ENCODE data around the gene FBLN2.

DNA sequence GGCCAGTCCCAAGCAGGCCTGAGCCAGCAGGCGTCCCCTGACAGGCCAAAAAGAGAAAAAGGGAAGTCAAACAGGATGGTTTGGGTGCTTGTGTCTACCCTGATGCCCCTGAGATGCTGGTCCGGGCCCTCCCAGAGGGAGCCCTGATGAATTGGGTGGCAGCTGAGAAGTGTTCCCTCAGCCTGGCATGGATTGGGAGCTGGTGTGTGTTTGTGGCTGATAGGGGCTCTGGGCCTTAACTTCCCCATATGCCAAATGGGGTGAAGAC, 1.4 kb downstream of the FBLN2 start:
- TF ChIP-seq, protein P1, sequence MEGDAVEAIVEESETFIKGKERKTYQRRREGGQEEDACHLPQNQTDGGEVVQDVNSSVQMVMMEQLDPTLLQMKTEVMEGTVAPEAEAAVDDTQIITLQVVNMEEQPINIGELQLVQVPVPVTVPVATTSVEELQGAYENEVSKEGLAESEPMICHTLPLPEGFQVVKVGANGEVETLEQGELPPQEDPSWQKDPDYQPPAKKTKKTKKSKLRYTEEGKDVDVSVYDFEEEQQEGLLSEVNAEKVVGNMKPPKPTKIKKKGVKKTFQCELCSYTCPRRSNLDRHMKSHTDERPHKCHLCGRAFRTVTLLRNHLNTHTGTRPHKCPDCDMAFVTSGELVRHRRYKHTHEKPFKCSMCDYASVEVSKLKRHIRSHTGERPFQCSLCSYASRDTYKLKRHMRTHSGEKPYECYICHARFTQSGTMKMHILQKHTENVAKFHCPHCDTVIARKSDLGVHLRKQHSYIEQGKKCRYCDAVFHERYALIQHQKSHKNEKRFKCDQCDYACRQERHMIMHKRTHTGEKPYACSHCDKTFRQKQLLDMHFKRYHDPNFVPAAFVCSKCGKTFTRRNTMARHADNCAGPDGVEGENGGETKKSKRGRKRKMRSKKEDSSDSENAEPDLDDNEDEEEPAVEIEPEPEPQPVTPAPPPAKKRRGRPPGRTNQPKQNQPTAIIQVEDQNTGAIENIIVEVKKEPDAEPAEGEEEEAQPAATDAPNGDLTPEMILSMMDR (IDR thresholded peaks at IDR 0.05; ENCODE audit: borderline replicate concordance, extremely low read depth, low read length, poor library complexity, severe bottlenecking), result no peak
- no peak for TF ChIP-seq EZH2 (IDR thresholded peaks at IDR 0.05; ENCODE audit: borderline replicate concordance, low read depth, low read length, severe bottlenecking)
